Memory B cell (primary cell): ENCODE results near the gene PIK3R4.

Experiments used
- ATAC-seq: fragments of 150-1000 bp; cut with Tn5 transposase; 2 replicates; pipeline ENCODE4 v1.10.0; 2021; ENCODE audit warnings: low read depth, mild to moderate bottlenecking, moderate library complexity
- DNase-seq, 2 donors: peaks; one replicate each; pipeline ENCODE4 v3.0.0; 2022; ENCODE audit warnings: low spot score in 2 of 2
- H3K27ac Mint-ChIP-seq: one replicate; pipeline ENCODE4 v1.8.0; 2022; ENCODE audit warnings: mild to moderate bottlenecking, moderate library complexity, mixed read lengths
- H3K27me3 Mint-ChIP-seq: one replicate; pipeline ENCODE4 v1.8.0; 2022; ENCODE audit warnings: mixed read lengths
- H3K36me3 Mint-ChIP-seq: one replicate; pipeline ENCODE4 v1.8.0; 2022; ENCODE audit warnings: mild to moderate bottlenecking, mixed read lengths
- H3K4me1 Mint-ChIP-seq: one replicate; pipeline ENCODE4 v1.8.0; 2022; ENCODE audit warnings: mixed read lengths
- H3K4me3 Mint-ChIP-seq: one replicate; pipeline ENCODE4 v1.8.0; 2022; ENCODE audit warnings: mild to moderate bottlenecking, moderate library complexity, mixed read lengths
- H3K9me3 Mint-ChIP-seq: one replicate; pipeline ENCODE4 v1.8.0; 2022; ENCODE audit warnings: mixed read lengths

PIK3R4 gene

GRCh38 chr3:130759692-130760338 is 13.2 kb upstream of the PIK3R4 start:
- H3K27me3 Mint-ChIP-seq: peaks cover 11% of the 10 kb centered on the region
- H3K9me3 Mint-ChIP-seq: no peaks in the 10 kb centered on the region
- no peaks in the 10 kb centered on the region for H3K36me3 Mint-ChIP-seq
- DNase-seq: peak; percentile 31 to 61
- H3K4me1 Mint-ChIP-seq: no peaks in the 10 kb centered on the region
- no peak overlapping the region for H3K4me3 Mint-ChIP-seq
- no peak overlapping the region for H3K27ac Mint-ChIP-seq
- peak; percentile 79 for ATAC-seq

- no peak for ATAC-seq
- no peak overlapping the region for H3K27ac Mint-ChIP-seq
- peaks cover 9% of the 10 kb centered on the region for H3K27me3 Mint-ChIP-seq
- H3K4me3 Mint-ChIP-seq: no peak overlapping the region
- no peaks in the 10 kb centered on the region for H3K9me3 Mint-ChIP-seq
- DNase-seq: no peak
- no peaks in the 10 kb centered on the region for H3K4me1 Mint-ChIP-seq
- no peaks in the 10 kb centered on the region for H3K36me3 Mint-ChIP-seq
These were observed 12.2 kb upstream of the PIK3R4 start for GRCh38 chr3:130758624-130759369.

DNA sequence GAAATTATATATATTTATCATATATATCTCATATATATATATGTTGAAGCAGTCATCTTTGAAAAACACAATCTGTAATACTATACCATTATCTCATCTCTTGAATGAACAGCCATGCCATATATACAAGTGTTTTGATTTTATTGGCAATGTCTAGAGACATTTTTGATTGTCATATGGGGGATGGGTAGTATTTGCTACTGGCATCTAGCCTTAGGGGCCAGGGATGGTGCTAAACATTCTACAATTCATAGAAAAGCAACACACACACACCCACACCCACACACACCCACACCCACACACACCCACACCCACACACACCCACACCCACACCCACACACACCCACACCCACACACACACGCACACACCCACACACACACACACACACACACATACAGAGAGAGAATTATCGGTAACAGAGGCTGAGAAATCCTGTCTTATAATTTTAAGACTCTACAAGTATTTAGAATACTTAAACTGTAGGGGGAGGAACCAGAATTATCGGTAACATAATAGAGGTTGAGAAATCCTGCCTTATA is 11.1 kb upstream of the PIK3R4 start:
- no peaks in the 10 kb centered on the region for H3K36me3 Mint-ChIP-seq
- no peak overlapping the region for H3K27ac Mint-ChIP-seq
- H3K27me3 Mint-ChIP-seq: peaks cover 5% of the 10 kb centered on the region
- no peaks in the 10 kb centered on the region for H3K9me3 Mint-ChIP-seq
- no peak overlapping the region for H3K4me3 Mint-ChIP-seq
- H3K4me1 Mint-ChIP-seq: no peaks in the 10 kb centered on the region
- DNase-seq: no peak
- ATAC-seq: no peak

GRCh38 chr3:130755666-130756065 is 9.0 kb upstream of the PIK3R4 start:
- Mint-ChIP-seq H3K9me3 (no peaks in the 10 kb centered on the region), H3K27ac (no peak overlapping the region)

DNA sequence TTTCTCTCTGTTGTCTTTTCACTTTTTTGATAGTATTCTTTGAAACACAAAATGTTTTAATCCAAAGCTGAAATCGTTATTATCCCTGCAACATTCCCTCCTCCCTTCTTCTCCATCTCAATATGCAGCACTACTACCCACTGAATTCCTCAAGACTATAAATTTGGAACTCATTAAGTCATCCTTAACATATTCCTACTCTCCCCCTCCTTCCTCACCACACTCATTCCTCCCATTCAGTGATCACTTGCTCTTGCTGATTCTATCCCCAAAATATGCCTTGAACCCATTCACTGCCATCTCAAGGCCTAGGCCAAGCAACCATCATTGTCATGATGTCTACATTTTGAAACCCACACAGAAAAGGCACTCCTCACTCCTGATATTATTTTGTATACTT is 2.4 kb upstream of the PIK3R4 start:
- Mint-ChIP-seq H3K27ac (no peak overlapping the region), H3K9me3 (no peaks in the 10 kb centered on the region), H3K4me3 (no peak overlapping the region), H3K4me1 (peaks cover 11% of the 10 kb centered on the region), H3K27me3 (no peaks in the 10 kb centered on the region), H3K36me3 (peaks cover 2% of the 10 kb centered on the region)
- DNase-seq (no peak), ATAC-seq (no peak)

More at GRCh38 chr3:130755666-130756065, 9.0 kb upstream of the PIK3R4 start:
- Mint-ChIP-seq H3K4me1 (no peaks in the 10 kb centered on the region), H3K4me3 (no peak overlapping the region), H3K36me3 (no peaks in the 10 kb centered on the region), H3K27me3 (no peaks in the 10 kb centered on the region)
- DNase-seq (no peak), ATAC-seq (no peak)

DNA sequence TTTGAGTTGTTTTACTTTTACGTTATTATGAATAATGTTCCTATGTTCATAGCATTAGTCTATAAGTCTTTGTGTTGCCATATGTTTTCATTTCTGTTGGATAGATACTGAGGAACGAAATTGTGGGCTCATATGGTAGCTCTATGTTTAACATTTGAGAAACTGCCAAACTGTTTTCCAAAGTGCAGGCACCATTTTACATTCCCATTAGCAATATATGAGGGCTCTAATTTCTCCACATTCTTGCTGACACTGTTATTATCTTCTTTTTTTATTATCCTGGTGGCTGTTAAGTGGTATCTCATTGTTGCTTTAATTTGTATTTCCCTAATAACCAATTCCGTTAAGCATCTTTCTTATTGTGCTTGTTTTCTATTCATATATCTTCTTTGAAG is 1.8 kb upstream of the PIK3R4 start:
- Mint-ChIP-seq H3K36me3 (peaks cover 6% of the 10 kb centered on the region), H3K4me3 (peak overlapping the region; percentile 90), H3K27me3 (no peaks in the 10 kb centered on the region), H3K4me1 (peaks cover 16% of the 10 kb centered on the region), H3K9me3 (no peaks in the 10 kb centered on the region), H3K27ac (peak overlapping the region; percentile 82)
- ATAC-seq (no peak), DNase-seq (no peak)

DNA sequence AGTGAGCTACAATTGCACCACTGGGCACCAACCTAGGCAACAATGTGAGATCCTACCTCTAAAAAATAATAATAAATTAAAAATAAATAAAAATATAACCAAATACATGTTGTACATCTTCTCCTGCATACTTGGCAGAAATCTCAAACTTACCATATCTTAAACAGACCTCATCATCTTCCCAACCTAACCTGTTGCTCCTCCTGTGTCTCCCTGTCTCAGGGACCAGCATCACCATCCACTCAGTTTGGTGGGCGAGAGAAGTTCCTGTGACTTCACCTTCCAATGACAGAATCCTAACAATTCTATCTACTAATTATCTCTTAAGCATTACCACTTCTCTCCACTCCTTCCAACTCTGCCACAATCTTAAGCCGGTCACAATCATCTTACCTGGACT is 3.3 kb downstream of the PIK3R4 start:
- peak overlapping the region; percentile 68 for H3K27ac Mint-ChIP-seq
- peaks cover 19% of the 10 kb centered on the region for H3K36me3 Mint-ChIP-seq
- no peak for DNase-seq
- H3K4me3 Mint-ChIP-seq: peak overlapping the region; percentile 61
- H3K27me3 Mint-ChIP-seq: no peaks in the 10 kb centered on the region
- no peak for ATAC-seq
- no peaks in the 10 kb centered on the region for H3K9me3 Mint-ChIP-seq
- peaks cover 33% of the 10 kb centered on the region for H3K4me1 Mint-ChIP-seq

- H3K4me1 Mint-ChIP-seq: peaks cover 36% of the 10 kb centered on the region
- no peak overlapping the region for H3K4me3 Mint-ChIP-seq
- no peaks in the 10 kb centered on the region for H3K9me3 Mint-ChIP-seq
- peaks cover 22% of the 10 kb centered on the region for H3K36me3 Mint-ChIP-seq
- H3K27me3 Mint-ChIP-seq: no peaks in the 10 kb centered on the region
- ATAC-seq: no peak
- H3K27ac Mint-ChIP-seq: no peak overlapping the region
- no peak for DNase-seq
These were observed 4.6 kb downstream of the PIK3R4 start for GRCh38 chr3:130741946-130742610.

DNA sequence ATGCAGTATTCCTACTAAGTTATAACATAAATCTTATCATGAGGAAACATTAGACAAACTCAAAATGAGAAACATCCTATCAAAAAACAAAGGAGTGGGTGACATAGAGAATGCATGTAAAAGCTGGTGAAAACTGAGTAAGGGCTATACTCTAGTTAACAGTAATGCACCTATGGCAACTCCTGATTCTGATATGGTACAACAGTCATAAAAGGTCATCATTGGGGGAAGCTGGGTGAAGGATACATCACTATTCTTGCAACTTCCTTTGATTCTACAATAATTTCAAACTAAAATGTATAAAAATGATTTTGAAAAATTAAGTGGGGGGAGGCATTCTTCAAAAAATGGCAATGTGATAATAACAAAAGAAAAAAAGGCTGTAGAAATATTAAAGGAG is 6.8 kb downstream of the PIK3R4 start:
- ATAC-seq (no peak), DNase-seq (no peak)
- no peaks in the 10 kb centered on the region for H3K9me3 Mint-ChIP-seq
- H3K4me1 Mint-ChIP-seq: peaks cover 29% of the 10 kb centered on the region
- peaks cover 32% of the 10 kb centered on the region for H3K36me3 Mint-ChIP-seq
- H3K27ac Mint-ChIP-seq: no peak overlapping the region
- H3K4me3 Mint-ChIP-seq: no peak overlapping the region
- H3K27me3 Mint-ChIP-seq: no peaks in the 10 kb centered on the region

DNA sequence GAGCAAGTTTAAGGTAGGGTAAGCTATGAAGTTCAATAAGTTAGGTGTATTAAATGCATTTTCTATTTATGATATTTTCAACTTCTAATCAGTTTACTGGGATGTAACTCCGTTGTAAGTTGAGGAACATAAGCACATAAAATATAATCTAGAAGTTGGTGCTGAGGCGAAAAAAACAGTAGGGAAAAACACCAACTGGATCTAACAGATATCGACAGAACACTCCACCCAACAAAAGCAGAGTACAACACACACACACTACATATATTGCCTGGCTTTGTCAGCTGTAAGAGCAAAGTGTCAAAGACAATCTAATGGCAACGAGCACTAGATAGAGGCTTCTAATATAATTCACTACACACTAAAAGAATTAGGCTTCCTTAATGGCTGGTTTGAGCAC is 8.4 kb downstream of the PIK3R4 start:
- ATAC-seq (no peak), DNase-seq (no peak)
- Mint-ChIP-seq H3K27me3 (no peaks in the 10 kb centered on the region), H3K27ac (no peak overlapping the region), H3K4me1 (peaks cover 17% of the 10 kb centered on the region), H3K36me3 (peaks cover 25% of the 10 kb centered on the region), H3K9me3 (no peaks in the 10 kb centered on the region), H3K4me3 (no peak overlapping the region)

DNA sequence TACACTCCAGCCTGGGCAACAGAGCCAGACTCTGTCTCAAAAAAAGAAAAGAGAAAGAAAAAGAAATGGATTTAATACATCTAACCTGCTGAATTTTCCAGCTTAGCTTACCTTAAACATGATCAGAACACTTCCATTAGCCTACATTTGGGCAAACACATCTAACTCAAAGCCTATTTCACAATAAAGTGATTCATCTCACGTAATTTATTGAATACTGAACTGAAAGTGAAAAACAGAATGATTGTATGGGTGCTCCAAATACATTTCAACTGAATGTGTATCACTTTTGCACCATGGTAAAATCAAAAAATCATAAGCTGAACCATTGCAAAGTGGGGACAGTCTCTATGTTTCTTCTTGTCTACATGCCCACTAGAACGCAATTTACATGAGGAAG is 9.0 kb downstream of the PIK3R4 start:
- DNase-seq: no peak
- Mint-ChIP-seq H3K4me1 (peaks cover 13% of the 10 kb centered on the region), H3K27me3 (no peaks in the 10 kb centered on the region), H3K4me3 (no peak overlapping the region), H3K27ac (no peak overlapping the region), H3K36me3 (peaks cover 23% of the 10 kb centered on the region), H3K9me3 (no peaks in the 10 kb centered on the region)
- ATAC-seq: no peak

GRCh38 chr3:130733236-130733875 is 13.3 kb downstream of the PIK3R4 start:
- H3K4me3 Mint-ChIP-seq: no peak overlapping the region
- peaks cover 16% of the 10 kb centered on the region for H3K36me3 Mint-ChIP-seq
- H3K27ac Mint-ChIP-seq: no peak overlapping the region

DNA sequence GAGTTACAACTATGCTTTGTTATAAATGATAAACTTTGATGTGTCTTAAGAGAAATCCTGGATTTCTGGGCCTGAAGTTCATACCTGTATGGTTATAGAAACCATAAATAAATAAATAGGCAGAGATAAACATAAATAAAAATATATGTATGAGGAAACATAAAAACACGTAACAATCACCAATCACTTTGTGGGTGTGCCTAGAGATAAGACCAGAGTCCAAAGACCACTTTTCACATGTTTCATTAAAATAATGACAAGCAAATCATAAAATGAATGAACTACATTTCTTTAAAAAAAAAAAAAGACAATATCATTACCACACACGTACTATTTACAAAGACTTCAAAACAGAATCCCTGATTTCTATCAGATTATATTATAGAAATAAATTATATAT is 14.1 kb downstream of the PIK3R4 start:
- ATAC-seq: no peak
- no peak for DNase-seq
- Mint-ChIP-seq H3K27me3 (no peaks in the 10 kb centered on the region), H3K36me3 (peaks cover 13% of the 10 kb centered on the region), H3K4me3 (no peak overlapping the region), H3K9me3 (no peaks in the 10 kb centered on the region), H3K27ac (no peak overlapping the region), H3K4me1 (peaks cover 3% of the 10 kb centered on the region)

More at GRCh38 chr3:130733236-130733875, 13.3 kb downstream of the PIK3R4 start:
- no peaks in the 10 kb centered on the region for H3K9me3 Mint-ChIP-seq
- H3K4me1 Mint-ChIP-seq: peaks cover 6% of the 10 kb centered on the region
- H3K27me3 Mint-ChIP-seq: no peaks in the 10 kb centered on the region
- DNase-seq (no peak), ATAC-seq (no peak)

DNA sequence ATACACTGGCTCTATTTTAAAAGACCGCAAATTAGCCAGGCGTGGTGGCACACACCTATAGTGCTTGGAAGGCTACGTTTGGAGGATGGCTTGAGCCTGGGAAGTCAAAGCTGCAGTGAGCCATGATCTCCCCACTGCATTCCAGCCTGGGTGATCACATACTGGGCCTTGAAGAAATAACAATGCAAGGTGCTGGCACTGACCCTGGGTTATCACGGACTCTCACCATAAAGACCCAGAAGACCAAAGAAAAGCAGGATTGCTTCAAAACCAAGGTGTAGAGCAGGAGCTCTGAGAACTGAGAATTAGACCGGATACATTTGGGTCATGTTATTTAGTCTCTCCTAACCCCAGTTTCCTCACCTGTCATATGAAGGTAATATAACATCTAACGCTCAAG is 14.8 kb downstream of the PIK3R4 start:
- DNase-seq: no peak
- Mint-ChIP-seq H3K27me3 (no peaks in the 10 kb centered on the region), H3K9me3 (no peaks in the 10 kb centered on the region), H3K4me1 (peaks cover 5% of the 10 kb centered on the region), H3K36me3 (peaks cover 9% of the 10 kb centered on the region), H3K27ac (no peak overlapping the region), H3K4me3 (no peak overlapping the region)
- ATAC-seq: no peak
